SH-SY5Y (cell line): ENCODE data around the gene MLIP.

Experiments
- GATA2 ChIP-seq: IDR thresholded peaks from 2 replicates; pipeline ENCODE4 v1.6.1; 2011; ENCODE audit warnings: mild to moderate bottlenecking, low read depth, low read length
- GATA3 ChIP-seq: IDR thresholded peaks from 2 replicates; pipeline ENCODE4 v1.6.1; 2011; ENCODE audit warnings: low read depth, mild to moderate bottlenecking, low read length, moderate library complexity

MLIP gene

DNA sequence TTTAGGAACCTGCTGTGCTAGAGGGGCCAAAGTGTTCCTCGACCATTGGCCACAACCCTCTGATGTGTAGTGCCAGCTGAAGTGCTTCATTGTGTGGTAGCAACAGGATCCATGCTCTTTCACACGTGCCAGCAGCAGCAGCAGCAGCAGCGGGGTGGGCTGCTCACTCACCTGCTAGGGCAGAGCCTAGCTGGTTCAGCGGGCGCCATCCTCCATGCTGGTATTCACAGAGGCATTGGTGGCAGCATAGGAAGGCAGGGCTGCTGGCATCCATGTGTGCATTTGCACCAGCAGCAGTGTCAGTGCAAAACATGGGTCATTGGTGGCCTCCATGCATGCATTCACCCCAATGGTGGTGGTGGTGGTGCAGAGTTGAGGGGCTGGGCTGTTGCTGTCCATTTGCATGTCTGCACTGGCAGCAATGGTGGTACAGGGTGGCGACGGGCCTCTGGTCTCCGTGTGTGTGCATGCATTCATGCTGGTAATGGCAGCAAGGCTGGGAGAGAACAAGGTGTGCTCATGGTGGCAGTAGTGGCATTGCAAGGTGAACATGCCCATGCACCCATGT is 183.8 kb downstream of the MLIP start:
- TF ChIP-seq GATA3, result no peak
- TF ChIP-seq GATA2, result no peak

- no peak for TF ChIP-seq GATA3
- no peak for TF ChIP-seq GATA2
These were observed 188.5 kb downstream of the MLIP start for GRCh38 chr6:54299542-54300269.

DNA sequence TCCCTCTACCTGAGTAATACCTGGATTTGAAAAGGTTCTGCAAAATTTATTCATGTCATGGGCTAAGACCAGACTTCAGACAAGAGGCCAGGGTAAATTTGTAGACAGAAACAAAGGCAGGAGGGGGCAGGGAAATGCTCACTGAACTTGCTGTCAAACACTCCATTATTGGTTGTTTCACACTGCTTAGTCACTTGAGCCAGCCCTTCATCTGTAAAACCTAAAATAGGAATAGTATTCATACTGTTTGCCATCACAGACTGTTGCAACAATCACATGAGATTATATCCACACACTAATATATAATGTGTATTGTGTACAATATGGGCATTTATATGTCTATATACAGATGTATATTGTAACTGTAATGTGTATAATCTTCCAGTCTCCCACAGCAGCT is 190.5 kb downstream of the MLIP start:
- no peak for TF ChIP-seq GATA3
- TF ChIP-seq GATA2, result no peak

GRCh38 chr6:54307439-54307910 is 196.2 kb downstream of the MLIP start:
- TF ChIP-seq GATA2, result no peak
- TF ChIP-seq GATA3, result no peak

DNA sequence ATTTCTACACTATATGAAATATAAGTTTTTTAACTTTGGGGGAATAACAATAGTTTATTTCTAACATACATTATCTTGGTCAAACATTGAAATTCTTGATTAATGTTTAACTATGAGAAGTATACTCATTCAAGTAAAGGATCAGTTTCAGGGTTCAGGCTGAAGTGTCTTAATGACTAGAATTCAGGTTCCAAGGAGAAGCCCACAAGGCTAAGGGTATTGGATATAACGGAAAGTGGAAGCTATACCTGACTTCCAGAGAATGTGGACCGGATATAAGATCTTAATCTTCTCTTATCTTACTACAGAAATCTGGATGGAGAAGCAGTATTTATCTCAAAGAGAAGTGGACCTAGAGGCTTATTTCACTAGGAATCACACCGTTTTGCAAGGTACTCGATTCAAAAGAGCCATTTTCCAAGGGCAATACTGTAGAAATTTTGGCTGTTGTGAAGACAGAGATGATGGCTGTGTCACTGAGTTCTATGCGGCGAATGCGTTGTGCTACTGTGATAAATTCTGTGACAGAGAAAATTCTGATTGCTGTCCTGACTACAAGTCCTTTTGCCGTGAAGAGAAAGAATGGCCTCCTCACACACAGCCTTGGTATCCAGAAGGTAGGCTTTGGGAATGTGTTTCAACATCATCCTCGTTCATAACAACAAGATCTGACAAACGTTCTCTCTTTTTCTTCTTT is 197.2 kb downstream of the MLIP start, which contains the start of gene TINAG:
TSS of gene TINAG (plus strand) at position 153 of the 697 bp plus-strand sequence. CDS start at position 263, 110 bp downstream.
- no peak for TF ChIP-seq GATA3
- no peak for TF ChIP-seq GATA2

GRCh38 chr6:54308986-54309315 is 197.7 kb downstream of the MLIP start:
- TF ChIP-seq GATA3 (no peak), GATA2 (no peak)

- no peak for TF ChIP-seq GATA3
- TF ChIP-seq GATA2, result no peak
These were observed 199.3 kb downstream of the MLIP start for GRCh38 chr6:54310377-54311152.

DNA sequence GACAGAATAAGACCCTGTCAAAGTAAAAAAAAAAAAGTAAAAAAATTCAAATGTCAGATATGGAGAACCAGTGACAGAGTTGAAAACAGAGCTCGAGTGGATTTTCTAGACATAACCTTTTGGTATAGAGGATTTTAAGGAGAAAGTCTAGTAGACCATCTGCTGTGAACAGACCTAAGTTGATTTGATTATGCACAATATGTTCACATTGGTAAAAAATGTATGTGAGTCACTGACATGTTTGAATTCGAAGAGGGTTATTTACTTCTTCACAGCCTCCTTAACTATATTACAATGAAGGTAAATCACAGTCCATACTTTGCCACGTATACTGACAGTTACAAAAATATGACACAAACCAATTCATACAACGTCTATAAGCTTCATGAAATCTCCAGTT is 204.4 kb downstream of the MLIP start:
- TF ChIP-seq GATA3 (no peak), GATA2 (no peak)
